NCI-H1417 (cell line): ENCODE data around the gene GSC.
"Not testable (repeated sequence)": the region's sequence is repeated elsewhere in the genome, so short reads cannot be mapped to it uniquely, and the experiment has no call there.

Experiments
- DNase-seq, 3 experiments: peaks; one replicate each; lab custom pipeline; 2025; lab: John Stamatoyannopoulos, UW

The GSC gene

DNA sequence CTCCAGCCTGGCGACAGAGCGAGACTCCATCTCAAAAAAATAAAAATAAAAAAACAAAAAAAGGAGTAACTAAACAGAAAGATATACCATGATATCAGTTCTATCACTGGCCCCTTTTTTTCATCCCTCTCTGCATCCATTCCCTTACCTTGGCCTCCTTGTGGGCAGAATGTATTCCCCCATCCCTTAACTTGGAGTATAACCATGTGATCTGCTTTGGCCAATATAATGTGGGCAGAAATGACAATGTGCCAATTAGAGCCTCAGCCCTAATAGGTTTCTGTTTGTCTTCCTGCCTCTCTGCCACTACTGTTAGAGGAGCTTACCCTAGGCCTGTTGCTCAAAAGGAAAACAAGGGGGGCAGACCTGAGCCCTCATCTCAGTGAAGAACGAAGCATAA is 23.8 kb downstream of the GSC start:
- no peak for DNase-seq

DNA sequence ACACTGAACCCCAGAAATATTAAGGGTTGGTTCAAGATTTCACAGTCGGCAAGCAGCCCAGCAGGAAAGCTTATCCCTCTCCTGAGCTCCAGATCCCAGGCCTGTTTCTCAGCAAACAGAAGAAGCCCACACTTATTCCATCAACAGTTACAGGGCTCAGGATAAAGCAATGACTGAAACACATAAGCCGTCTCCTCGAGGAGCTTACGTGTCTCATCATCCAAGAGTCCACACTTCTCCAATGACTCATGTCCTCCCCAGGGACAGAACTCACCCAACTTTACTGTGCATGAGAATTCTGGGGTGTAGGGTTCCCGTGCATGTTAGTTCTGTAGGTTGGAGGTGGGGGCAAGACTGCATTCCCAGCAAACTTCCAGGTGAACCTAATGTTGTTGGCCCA is 31.2 kb downstream of the GSC start:
- no peak for DNase-seq

DNA sequence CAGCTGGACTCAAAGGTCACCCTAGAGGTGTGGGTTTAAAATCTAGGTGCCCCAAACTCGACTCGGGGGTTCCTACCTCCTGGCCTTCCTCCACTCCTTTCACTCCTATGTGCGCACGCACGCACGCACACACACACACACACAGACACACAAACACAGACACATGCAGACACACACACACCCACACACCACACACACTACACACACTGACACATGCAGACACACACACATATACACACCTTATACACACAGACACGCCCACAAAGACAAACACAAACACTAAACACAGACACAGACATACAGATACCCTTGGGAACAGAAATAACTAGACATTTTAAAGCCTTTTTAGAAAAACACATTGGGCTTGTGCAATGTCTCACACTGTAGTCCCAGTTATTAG is 31.8 kb downstream of the GSC start:
- DNase-seq, result no peak

DNA sequence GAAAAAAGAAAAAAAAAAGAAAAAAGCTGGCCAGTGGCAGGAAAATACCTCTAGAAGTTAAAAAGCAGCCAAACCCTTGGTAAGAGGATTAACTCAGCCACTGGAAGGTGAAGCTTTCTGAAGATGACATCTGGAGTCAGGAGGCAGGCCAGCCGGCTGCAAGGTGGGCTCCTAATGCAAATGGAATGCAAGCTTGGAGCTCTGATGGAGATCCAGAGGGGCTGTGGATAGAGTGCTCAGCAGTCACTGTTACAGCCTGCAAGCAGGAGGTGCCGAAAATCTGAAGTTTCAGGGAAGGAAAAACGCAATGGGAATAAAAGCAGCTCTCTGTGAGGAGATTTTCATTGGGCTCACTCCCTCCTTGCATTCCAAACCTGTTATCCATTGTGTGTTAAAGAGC is 41.0 kb downstream of the GSC start:
- no peak for DNase-seq

DNA sequence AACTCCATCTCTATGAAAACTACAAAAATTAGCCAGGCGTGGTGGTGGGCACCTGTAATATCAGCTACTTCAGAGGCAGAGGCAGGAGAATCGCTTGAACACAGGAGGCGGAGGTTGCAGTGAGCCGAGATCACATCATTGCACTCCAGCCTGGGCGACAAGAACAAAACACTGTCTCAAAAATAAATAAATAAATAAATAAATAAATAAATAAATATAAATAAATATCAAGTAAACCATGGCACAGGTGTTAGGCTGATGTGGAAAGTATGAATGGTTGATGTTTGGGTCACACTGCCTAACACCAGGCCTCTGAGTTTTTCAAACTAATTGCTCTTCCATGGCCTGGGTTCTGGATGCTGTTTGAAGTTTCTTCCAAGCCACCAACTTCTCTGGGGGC is 41.5 kb downstream of the GSC start:
- DNase-seq, result not testable (repeated sequence)

DNA sequence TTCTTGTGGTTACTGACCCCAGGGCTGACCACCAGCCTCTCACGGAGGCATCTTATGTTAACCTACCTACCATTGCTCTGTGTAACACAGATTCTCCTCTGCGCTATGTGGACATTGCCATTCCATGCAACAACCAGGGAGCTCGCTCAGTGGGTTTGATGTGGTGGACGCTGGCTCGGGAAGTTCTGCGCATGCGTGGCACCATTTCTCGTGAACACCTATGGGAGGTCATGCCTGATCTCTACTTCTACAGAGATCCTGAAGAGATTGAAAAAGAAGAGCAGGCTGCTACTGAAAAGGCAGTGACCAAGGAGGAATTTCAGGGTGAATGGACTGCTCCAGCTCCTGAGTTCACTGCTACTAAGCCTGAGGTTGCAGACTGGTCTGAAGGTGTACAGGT is 43.3 kb downstream of the GSC start:
- DNase-seq, result not testable (repeated sequence)

DNA sequence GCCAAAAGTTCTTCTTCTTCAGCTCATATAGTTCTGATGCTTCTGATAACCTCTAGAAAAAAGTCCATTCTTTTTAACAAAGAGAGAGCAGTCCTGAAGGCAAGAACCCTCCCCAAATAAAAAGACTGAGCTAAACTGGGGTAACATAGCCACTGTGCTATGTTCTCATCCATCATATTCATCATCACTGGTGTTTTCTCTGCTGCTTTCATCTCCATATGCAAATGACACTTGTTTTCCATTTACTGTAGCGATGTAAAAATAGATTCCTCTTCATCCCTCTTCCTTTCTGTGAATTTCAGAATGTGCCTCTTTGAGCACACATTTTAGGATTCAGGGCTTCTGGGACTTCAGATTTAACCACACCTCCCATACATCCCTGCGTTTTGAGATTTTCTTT is 44.9 kb downstream of the GSC start:
- DNase-seq, result no peak

DNA sequence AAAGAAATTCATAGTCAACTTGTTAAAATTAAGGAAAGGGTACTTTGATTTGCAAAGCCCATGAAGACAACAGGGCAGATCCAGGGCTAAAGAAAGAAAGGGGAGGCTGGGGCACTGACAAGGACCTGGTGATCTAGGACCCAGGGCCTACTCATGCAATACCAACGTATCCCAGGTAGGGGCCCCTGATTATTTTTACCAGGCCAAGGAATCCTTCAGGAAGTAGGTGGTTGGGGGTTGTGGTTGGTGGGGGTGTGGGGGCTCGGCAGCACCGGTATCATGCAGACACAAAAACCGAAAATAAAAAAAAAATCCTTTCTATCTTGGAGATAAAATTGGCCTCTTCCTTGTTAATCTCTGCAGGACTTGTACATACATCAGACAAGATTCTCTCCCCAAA is 47.5 kb downstream of the GSC start:
- no peak for DNase-seq
